Measurements from ENCODE around the gene CDT1.

DNA sequence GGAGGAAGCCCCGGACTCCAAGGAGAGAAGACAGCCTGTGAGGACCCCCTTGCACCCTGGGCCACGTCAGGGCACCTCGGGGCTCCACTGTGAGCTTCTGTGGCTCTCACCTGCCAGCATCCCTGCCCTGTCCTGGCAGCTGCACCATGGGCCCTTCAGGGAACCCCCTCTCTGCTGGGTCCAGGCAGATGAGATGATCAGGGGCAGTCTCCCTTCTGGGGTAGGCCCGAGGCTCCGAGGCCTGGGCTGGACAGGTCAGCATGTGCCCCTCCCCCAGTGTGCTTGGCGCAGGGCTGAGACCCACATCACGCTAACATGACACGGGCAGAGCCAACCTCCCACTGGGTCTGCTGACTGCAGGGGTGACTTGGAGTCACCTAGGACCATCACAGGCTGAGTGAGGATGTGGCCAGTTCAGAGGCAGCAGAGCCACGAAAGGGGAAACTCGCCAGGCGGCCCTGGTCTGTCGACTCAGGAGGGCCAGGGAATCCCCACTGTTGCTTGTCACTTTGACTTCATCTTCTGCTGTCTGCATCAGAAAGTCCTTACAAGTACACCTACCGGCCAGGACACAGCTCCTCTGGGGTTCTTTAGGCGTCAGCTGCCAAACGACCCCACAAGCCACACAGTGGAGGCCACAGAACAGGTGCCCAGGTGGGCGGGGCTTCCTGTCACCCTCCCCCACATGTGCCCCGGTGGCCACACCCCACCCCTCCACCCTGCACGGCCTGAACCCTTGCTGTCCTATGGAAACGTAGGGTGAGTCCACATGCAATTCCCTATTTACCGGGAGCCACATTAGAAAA, 50.9 kb downstream of the CDT1 start:
- TF ChIP-seq, protein P1, sequence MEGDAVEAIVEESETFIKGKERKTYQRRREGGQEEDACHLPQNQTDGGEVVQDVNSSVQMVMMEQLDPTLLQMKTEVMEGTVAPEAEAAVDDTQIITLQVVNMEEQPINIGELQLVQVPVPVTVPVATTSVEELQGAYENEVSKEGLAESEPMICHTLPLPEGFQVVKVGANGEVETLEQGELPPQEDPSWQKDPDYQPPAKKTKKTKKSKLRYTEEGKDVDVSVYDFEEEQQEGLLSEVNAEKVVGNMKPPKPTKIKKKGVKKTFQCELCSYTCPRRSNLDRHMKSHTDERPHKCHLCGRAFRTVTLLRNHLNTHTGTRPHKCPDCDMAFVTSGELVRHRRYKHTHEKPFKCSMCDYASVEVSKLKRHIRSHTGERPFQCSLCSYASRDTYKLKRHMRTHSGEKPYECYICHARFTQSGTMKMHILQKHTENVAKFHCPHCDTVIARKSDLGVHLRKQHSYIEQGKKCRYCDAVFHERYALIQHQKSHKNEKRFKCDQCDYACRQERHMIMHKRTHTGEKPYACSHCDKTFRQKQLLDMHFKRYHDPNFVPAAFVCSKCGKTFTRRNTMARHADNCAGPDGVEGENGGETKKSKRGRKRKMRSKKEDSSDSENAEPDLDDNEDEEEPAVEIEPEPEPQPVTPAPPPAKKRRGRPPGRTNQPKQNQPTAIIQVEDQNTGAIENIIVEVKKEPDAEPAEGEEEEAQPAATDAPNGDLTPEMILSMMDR (IDR thresholded peaks at IDR 0.05 in 2 of 3, conservative IDR thresholded peaks at IDR 0.05 in 1 of 3; ENCODE audit: borderline replicate concordance in 1 of 3, insufficient read depth in 1 of 3, low read depth in 2 of 3, low read length in 2 of 3): no peak
- no peak for TF ChIP-seq POLR2A (IDR thresholded peaks at IDR 0.05; ENCODE audit: borderline replicate concordance, extremely low read depth, insufficient read depth, insufficient read length)
- TF ChIP-seq, protein P2, sequence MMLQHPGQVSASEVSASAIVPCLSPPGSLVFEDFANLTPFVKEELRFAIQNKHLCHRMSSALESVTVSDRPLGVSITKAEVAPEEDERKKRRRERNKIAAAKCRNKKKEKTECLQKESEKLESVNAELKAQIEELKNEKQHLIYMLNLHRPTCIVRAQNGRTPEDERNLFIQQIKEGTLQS (IDR thresholded peaks at IDR 0.05): no peak
- no peak for TF ChIP-seq SIN3A (IDR thresholded peaks at IDR 0.05; ENCODE audit: low read depth)
- 0 out of 2 replicates have a peak, but pooled peaks have one; percentile 24 for TF ChIP-seq POLR2AphosphoS5 (IDR thresholded peaks at IDR 0.05; ENCODE audit: low read depth, low read length)
- no peak for TF ChIP-seq EZH2 (IDR thresholded peaks at IDR 0.05)
- TF ChIP-seq, protein P3, sequence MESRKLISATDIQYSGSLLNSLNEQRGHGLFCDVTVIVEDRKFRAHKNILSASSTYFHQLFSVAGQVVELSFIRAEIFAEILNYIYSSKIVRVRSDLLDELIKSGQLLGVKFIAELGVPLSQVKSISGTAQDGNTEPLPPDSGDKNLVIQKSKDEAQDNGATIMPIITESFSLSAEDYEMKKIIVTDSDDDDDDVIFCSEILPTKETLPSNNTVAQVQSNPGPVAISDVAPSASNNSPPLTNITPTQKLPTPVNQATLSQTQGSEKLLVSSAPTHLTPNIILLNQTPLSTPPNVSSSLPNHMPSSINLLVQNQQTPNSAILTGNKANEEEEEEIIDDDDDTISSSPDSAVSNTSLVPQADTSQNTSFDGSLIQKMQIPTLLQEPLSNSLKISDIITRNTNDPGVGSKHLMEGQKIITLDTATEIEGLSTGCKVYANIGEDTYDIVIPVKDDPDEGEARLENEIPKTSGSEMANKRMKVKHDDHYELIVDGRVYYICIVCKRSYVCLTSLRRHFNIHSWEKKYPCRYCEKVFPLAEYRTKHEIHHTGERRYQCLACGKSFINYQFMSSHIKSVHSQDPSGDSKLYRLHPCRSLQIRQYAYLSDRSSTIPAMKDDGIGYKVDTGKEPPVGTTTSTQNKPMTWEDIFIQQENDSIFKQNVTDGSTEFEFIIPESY (IDR thresholded peaks at IDR 0.05; ENCODE audit: extremely low read depth, insufficient replicate concordance, low read length): no peak
- no peak for TF ChIP-seq SRF (IDR thresholded peaks at IDR 0.05; ENCODE audit: low read depth)
- no peak for TF ChIP-seq SP1 (IDR thresholded peaks at IDR 0.05; ENCODE audit: low read depth)
- no peak for TF ChIP-seq RAD21 (IDR thresholded peaks at IDR 0.05; ENCODE audit: low read depth)
- no peak for TF ChIP-seq EZH2phosphoT487 (IDR thresholded peaks at IDR 0.05; ENCODE audit: borderline replicate concordance)
- TF ChIP-seq CEBPB (IDR thresholded peaks at IDR 0.05; ENCODE audit: low read depth): no peak
- TF ChIP-seq EGR1 (IDR thresholded peaks at IDR 0.05; ENCODE audit: low read depth): no peak
- TF ChIP-seq, protein P4, sequence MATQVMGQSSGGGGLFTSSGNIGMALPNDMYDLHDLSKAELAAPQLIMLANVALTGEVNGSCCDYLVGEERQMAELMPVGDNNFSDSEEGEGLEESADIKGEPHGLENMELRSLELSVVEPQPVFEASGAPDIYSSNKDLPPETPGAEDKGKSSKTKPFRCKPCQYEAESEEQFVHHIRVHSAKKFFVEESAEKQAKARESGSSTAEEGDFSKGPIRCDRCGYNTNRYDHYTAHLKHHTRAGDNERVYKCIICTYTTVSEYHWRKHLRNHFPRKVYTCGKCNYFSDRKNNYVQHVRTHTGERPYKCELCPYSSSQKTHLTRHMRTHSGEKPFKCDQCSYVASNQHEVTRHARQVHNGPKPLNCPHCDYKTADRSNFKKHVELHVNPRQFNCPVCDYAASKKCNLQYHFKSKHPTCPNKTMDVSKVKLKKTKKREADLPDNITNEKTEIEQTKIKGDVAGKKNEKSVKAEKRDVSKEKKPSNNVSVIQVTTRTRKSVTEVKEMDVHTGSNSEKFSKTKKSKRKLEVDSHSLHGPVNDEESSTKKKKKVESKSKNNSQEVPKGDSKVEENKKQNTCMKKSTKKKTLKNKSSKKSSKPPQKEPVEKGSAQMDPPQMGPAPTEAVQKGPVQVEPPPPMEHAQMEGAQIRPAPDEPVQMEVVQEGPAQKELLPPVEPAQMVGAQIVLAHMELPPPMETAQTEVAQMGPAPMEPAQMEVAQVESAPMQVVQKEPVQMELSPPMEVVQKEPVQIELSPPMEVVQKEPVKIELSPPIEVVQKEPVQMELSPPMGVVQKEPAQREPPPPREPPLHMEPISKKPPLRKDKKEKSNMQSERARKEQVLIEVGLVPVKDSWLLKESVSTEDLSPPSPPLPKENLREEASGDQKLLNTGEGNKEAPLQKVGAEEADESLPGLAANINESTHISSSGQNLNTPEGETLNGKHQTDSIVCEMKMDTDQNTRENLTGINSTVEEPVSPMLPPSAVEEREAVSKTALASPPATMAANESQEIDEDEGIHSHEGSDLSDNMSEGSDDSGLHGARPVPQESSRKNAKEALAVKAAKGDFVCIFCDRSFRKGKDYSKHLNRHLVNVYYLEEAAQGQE (IDR thresholded peaks at IDR 0.05; ENCODE audit: low read depth): no peak
